IPS-18c (cell line): Measurements from ENCODE around the gene BMP8A.
"Not testable (repeated sequence)": the region's sequence is repeated elsewhere in the genome, so short reads cannot be mapped to it uniquely, and the experiment has no call there.

Experiments used
- H3K4me3 ChIP-seq: 2 replicates; pipeline ENCODE4 v1.7.0; 2013; ENCODE audit warnings: low read depth, mild to moderate bottlenecking, low read length, moderate library complexity; ENCODE audit not compliant: insufficient read depth
- H3K9me3 ChIP-seq: one replicate; pipeline ENCODE4 v1.6.1; 2013; ENCODE audit warnings: mild to moderate bottlenecking, low read length, moderate library complexity; ENCODE audit not compliant: control insufficient read depth, insufficient read depth

Gene BMP8A

GRCh38 chr1:39491146-39491921, at the start of gene BMP8A:
Gene BMP8A, plus strand, starts transcription at chr1:39491636. Its CDS starts 356 bp downstream, at chr1:39491992.
- Histone ChIP-seq H3K9me3 (no peaks in the 10 kb centered on the region), H3K4me3 (peak within 1 kb of the TSS; percentile 66)

GRCh38 chr1:39441797-39442196, 49.6 kb upstream of the BMP8A start:
- Histone ChIP-seq H3K4me3 (no peak overlapping the region), H3K9me3 (no peaks in the 10 kb centered on the region)

- H3K9me3 ChIP-seq: no peaks in the 10 kb centered on the region
- no peak overlapping the region for H3K4me3 ChIP-seq
Measured at GRCh38 chr1:39445573-39445972, 45.9 kb upstream of the BMP8A start.

GRCh38 chr1:39446986-39447567, 44.4 kb upstream of the BMP8A start:
- no peak overlapping the region for H3K4me3 ChIP-seq
- H3K9me3 ChIP-seq: no peaks in the 10 kb centered on the region

- not testable (repeated sequence) for H3K9me3 ChIP-seq, H3K4me3 ChIP-seq
Measured at GRCh38 chr1:39450041-39450440, 41.4 kb upstream of the BMP8A start.

GRCh38 chr1:39450956-39451606, 40.4 kb upstream of the BMP8A start:
- H3K9me3 ChIP-seq: no peaks in the 10 kb centered on the region
- no peak overlapping the region for H3K4me3 ChIP-seq

- H3K4me3 ChIP-seq: no peak overlapping the region
- H3K9me3 ChIP-seq: no peaks in the 10 kb centered on the region
Measured at GRCh38 chr1:39452081-39452480, 39.4 kb upstream of the BMP8A start.

GRCh38 chr1:39452540-39452939, 38.9 kb upstream of the BMP8A start:
- H3K9me3 ChIP-seq: no peaks in the 10 kb centered on the region
- no peak overlapping the region for H3K4me3 ChIP-seq

GRCh38 chr1:39453603-39454002, 37.8 kb upstream of the BMP8A start:
- no peak overlapping the region for H3K4me3 ChIP-seq
- no peaks in the 10 kb centered on the region for H3K9me3 ChIP-seq

GRCh38 chr1:39458991-39459390, 32.4 kb upstream of the BMP8A start:
- no peak overlapping the region for H3K4me3 ChIP-seq
- H3K9me3 ChIP-seq: no peaks in the 10 kb centered on the region

GRCh38 chr1:39462074-39462473, 29.4 kb upstream of the BMP8A start:
- H3K9me3 ChIP-seq: no peaks in the 10 kb centered on the region
- no peak overlapping the region for H3K4me3 ChIP-seq

GRCh38 chr1:39466413-39467107, 24.9 kb upstream of the BMP8A start:
- Histone ChIP-seq H3K9me3 (no peaks in the 10 kb centered on the region), H3K4me3 (no peak overlapping the region)

GRCh38 chr1:39467108-39467720, 24.2 kb upstream of the BMP8A start:
- not testable (repeated sequence) for H3K9me3 ChIP-seq, H3K4me3 ChIP-seq

GRCh38 chr1:39469150-39469549, 22.3 kb upstream of the BMP8A start:
- H3K9me3 ChIP-seq: no peaks in the 10 kb centered on the region

GRCh38 chr1:39470040-39470439, 21.4 kb upstream of the BMP8A start:
- Histone ChIP-seq H3K9me3 (no peaks in the 10 kb centered on the region), H3K4me3 (no peak overlapping the region)

More at GRCh38 chr1:39469150-39469549, 22.3 kb upstream of the BMP8A start:
- no peak overlapping the region for H3K4me3 ChIP-seq

GRCh38 chr1:39472826-39473225, 18.6 kb upstream of the BMP8A start:
- Histone ChIP-seq H3K4me3 (no peak overlapping the region), H3K9me3 (no peaks in the 10 kb centered on the region)

- Histone ChIP-seq H3K4me3 (no peak overlapping the region), H3K9me3 (no peaks in the 10 kb centered on the region)
Measured at GRCh38 chr1:39473324-39473723, 18.1 kb upstream of the BMP8A start.
